Kidney (tissue), 14 donors: ENCODE data around the gene BMERB1. TPM values are rescaled to one million over a fixed set of nuclear protein-coding genes. Genes with fewer than 3 reads are reported as not detected.
"Not testable (repeated sequence)": the region's sequence is repeated elsewhere in the genome, so short reads cannot be mapped to it uniquely, and the experiment has no call there.

ENCODE experiments used
- DNase-seq, 5 donors: peaks; one replicate each; pipeline ENCODE4 v3.0.0-alpha.2; 2013 to 2020
- FAIRE-seq: peaks from 2 replicates; lab custom pipeline; 2012; peaks lifted over from hg19 to GRCh38; lab: Jason Lieb, UNC
- H3K27ac ChIP-seq, 2 donors: one replicate each; pipeline ENCODE4 v1.7.0; 2013; ENCODE audit warnings: low read depth in 2 of 2, low read length in 2 of 2, inconsistent platforms in 1 of 2
- H3K27me3 ChIP-seq: one replicate; pipeline ENCODE4 v1.7.1; 2013; ENCODE audit warnings: low read length, inconsistent platforms; ENCODE audit not compliant: control insufficient read depth, insufficient read depth
- H3K36me3 ChIP-seq, 3 donors: one replicate each; pipeline versions ENCODE4 v1.7.0 to v1.7.1; 2013; ENCODE audit warnings: low read length in 3 of 3, control low read depth in 1 of 3, inconsistent platforms in 1 of 3; ENCODE audit not compliant: insufficient read depth in 3 of 3, control insufficient read depth in 2 of 3
- H3K4me1 ChIP-seq, 3 donors: one replicate each; pipeline versions ENCODE4 v1.7.0 to v1.7.1; 2013; ENCODE audit warnings: low read length in 3 of 3, inconsistent platforms in 1 of 3, low read depth in 1 of 3; ENCODE audit not compliant: control insufficient read depth in 2 of 3, insufficient read depth in 2 of 3
- H3K4me3 ChIP-seq, 3 donors: one replicate each; pipeline versions ENCODE4 v1.7.0 to v1.8.1; 2013; ENCODE audit warnings: low read length in 3 of 3, control low read depth in 1 of 3, inconsistent platforms in 1 of 3
- H3K9ac ChIP-seq, 3 donors: one replicate each; pipeline versions ENCODE4 v1.7.0 to v1.7.1; 2013; ENCODE audit warnings: low read length in 3 of 3, control low read depth in 1 of 3, inconsistent platforms in 1 of 3
- H3K9me3 ChIP-seq, 3 donors: one replicate each; pipeline versions ENCODE4 v1.7.0 to v1.7.1; 2013; ENCODE audit warnings: low read length in 3 of 3, control low read depth in 1 of 3, inconsistent platforms in 1 of 3; ENCODE audit not compliant: control insufficient read depth in 2 of 3, insufficient read depth in 1 of 3
- intact Hi-C: fragments of 100-400 bp; cut with DNase I; formaldehyde crosslinking; loops from one replicate; pipeline ENCODE4 v1.11.1; 2022
- polyA plus RNA-seq: library from polyadenylated mRNA; stranded (reverse); fragments of 350-450 nt; fragmentation: Illumina TruSeq; extraction: RNeasy Lipid Tissue Mini Kit (QIAGEN cat#74804); gene quantifications from one replicate; pipeline ENCODE4 v1.2.3, GENCODE V29; 2014; ENCODE audit warnings: low read depth, low replicate concordance; ENCODE audit not compliant: insufficient read depth
- total RNA-seq: library from RNA; stranded (reverse); fragmentation: NEBNext Ultra II Directional; extraction: Animal tissue kit (Norgen Biotek cat#: 25700); gene quantifications from one replicate; pipeline ENCODE4 v1.2.1, GENCODE V29; 2021
- TF ChIP-seq, protein P1 (sequence below): IDR thresholded peaks from 3 replicates; pipeline ENCODE4 v1.5.1; 2012; ENCODE audit warnings: mild to moderate bottlenecking, moderate library complexity, borderline replicate concordance; ENCODE audit not compliant: insufficient read depth; ENCODE audit errors: extremely low read depth
- donor health status: control.
- donor health status: control.
- donor health status: control.
- donor health status: control.
- donor health status: control.
- donor health status: DM: yes; HTN: yes; CAD: no.
- donor health status: Normal renal cell carcinoma (clear cell type).

Gene BMERB1
- total and polyA plus RNA-seq, 2 donors from 2014 or later, result 33.4 to 48.8 TPM

DNA sequence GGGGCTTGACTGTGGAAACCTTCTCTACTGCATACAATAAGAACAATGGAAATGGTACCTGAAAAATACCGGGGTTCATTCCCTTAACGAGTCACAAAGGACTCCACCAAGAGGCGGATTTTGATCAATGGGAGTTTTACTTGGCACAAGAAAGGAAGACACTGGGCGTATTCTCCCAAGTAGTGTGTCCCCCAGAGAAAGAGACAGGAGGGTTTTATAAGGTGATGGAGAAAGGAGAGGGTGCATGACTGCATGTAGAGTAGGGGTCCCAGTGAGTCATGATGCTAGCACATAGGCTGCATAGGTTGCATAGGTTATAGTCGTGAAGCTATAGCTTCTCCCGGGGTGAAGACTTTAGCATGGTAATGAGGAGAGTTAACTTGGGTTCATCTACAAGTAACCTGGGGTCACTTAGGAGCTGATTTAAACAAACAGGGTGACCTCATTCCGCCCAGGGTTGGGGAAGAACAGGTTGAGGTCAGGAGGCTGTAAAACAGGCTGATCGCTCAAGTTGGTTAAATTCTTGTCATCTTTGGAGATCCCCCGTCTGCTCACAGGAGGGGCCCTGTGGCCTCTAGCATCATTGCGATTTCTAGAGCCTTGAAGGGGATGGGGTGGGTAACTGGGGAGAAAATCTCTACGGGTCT lies 37.3 kb upstream of the BMERB1 start:
- Histone ChIP-seq H3K27ac (no peak overlapping the region), H3K4me3 (peak overlapping the region in 1 of 3 donors; percentile 63), H3K27me3 (no peaks in the 10 kb centered on the region), H3K9me3 (no peaks in the 10 kb centered on the region), H3K4me1 (no peaks in the 10 kb centered on the region), H3K36me3 (no peaks in the 10 kb centered on the region), H3K9ac (no peak overlapping the region)
- no peak for DNase-seq
- TF ChIP-seq, protein P1, sequence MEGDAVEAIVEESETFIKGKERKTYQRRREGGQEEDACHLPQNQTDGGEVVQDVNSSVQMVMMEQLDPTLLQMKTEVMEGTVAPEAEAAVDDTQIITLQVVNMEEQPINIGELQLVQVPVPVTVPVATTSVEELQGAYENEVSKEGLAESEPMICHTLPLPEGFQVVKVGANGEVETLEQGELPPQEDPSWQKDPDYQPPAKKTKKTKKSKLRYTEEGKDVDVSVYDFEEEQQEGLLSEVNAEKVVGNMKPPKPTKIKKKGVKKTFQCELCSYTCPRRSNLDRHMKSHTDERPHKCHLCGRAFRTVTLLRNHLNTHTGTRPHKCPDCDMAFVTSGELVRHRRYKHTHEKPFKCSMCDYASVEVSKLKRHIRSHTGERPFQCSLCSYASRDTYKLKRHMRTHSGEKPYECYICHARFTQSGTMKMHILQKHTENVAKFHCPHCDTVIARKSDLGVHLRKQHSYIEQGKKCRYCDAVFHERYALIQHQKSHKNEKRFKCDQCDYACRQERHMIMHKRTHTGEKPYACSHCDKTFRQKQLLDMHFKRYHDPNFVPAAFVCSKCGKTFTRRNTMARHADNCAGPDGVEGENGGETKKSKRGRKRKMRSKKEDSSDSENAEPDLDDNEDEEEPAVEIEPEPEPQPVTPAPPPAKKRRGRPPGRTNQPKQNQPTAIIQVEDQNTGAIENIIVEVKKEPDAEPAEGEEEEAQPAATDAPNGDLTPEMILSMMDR, result no peak
- FAIRE-seq, result no peak
- intact Hi-C loops, result no loop called here

DNA sequence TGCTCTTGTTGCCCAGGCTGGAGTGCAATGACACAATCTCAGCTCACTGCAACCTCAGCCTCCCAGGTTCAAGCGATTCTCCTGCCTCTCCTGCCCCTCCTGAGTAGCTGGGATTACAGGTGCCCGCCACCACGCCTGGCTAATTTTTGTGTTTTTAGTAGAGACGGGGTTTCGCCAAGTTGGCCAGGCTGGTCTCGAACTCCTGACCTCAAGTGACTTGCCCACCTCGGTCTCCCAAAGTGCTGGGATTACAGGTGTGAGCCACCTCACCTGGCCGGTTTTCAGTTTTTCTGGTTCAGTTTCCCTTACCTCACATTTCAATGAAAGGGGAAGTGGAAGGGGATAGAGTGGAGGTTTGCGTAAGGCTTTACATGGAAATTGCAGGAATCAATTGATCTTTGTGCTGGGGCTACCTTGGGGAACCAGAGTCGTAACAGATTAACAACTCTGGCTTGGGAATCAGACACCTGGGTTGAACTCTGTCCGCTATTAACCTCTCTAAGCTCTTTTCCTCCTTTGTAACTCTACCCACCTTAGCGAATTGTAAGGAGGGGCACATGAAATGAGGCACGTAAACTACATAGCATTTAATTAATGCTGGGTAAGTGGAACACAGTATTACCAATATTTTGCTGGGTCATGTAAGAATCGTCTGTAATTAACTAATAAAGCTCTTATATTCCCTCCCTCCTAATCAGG lies 35.6 kb upstream of the BMERB1 start:
- no peak overlapping the region for H3K4me3 ChIP-seq
- DNase-seq (peak in 3 of 5 donors; percentile 45 to 82 (median 76)), FAIRE-seq (no peak)
- H3K9me3 ChIP-seq, result no peaks in the 10 kb centered on the region
- TF ChIP-seq, protein P1, result no peak
- no peaks in the 10 kb centered on the region for H3K4me1 ChIP-seq
- H3K9ac ChIP-seq, result no peak overlapping the region
- H3K27ac ChIP-seq, result peak overlapping the region in 1 of 2 donors; percentile 32
- intact Hi-C loops, result no loop called here
- H3K27me3 ChIP-seq, result no peaks in the 10 kb centered on the region
- H3K36me3 ChIP-seq, result peaks cover 0 to 3% (median 0%) of the 10 kb centered on the region in 3 donors

DNA sequence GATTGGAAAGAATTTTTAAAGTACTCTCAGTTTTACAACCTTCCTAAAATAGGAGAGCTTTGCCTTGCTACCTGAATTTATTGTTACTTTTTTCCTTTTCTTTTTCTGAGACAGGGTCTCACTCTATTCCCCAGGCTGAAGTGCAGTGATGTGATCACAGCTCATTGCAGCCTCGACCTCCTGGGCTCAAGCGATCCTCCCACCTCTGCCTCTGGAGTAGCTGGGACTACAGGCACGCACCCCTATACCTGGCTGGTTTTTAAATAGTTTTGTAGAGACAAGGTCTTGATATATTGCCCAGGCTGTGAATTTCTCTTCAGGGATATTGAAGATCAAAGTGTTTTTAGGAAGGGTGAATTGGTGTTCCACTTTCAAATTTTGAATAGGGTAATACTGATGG lies 35.1 kb upstream of the BMERB1 start:
- intact Hi-C loops, result no loop called here
- no peaks in the 10 kb centered on the region for H3K4me1 ChIP-seq
- TF ChIP-seq, protein P1, result no peak
- H3K9me3 ChIP-seq, result no peaks in the 10 kb centered on the region
- H3K36me3 ChIP-seq, result peaks cover 0 to 3% (median 0%) of the 10 kb centered on the region in 3 donors
- H3K9ac ChIP-seq, result no peak overlapping the region
- no peak overlapping the region for H3K27ac ChIP-seq
- DNase-seq, result no peak
- no peaks in the 10 kb centered on the region for H3K27me3 ChIP-seq
- FAIRE-seq, result no peak
- H3K4me3 ChIP-seq, result no peak overlapping the region

DNA sequence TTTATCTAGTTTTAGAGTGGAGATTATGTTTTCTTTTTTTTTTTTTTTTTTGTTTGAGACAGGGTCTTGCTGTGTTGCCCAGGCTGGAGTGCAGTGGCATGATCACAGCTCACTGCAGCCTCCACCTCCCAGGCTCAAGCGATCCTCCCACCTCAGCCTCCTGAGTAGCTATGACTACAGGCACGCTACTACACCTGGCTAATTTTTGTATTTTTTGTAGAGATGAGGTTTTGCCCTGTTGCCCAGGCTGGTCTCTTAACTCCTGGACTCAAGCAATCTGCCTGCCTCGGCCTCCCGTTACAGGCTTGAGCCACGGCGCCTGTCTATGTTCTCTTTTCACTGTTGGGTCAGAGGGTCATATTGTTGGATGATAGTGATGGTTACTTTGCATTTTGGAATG lies 34.1 kb upstream of the BMERB1 start:
- H3K4me3 ChIP-seq, intact Hi-C loops, FAIRE-seq, H3K27me3 ChIP-seq, H3K9me3 ChIP-seq, H3K9ac ChIP-seq, H3K4me1 ChIP-seq, H3K36me3 ChIP-seq, H3K27ac ChIP-seq, DNase-seq: not testable (repeated sequence)
